ENCODE measurements around the gene RRP9. TPM values are rescaled to one million over a fixed set of nuclear protein-coding genes. Genes with fewer than 3 reads are reported as not detected.

The RRP9 gene
- total RNA-seq, 1 donor from 2014 or later = 9.7 TPM

DNA sequence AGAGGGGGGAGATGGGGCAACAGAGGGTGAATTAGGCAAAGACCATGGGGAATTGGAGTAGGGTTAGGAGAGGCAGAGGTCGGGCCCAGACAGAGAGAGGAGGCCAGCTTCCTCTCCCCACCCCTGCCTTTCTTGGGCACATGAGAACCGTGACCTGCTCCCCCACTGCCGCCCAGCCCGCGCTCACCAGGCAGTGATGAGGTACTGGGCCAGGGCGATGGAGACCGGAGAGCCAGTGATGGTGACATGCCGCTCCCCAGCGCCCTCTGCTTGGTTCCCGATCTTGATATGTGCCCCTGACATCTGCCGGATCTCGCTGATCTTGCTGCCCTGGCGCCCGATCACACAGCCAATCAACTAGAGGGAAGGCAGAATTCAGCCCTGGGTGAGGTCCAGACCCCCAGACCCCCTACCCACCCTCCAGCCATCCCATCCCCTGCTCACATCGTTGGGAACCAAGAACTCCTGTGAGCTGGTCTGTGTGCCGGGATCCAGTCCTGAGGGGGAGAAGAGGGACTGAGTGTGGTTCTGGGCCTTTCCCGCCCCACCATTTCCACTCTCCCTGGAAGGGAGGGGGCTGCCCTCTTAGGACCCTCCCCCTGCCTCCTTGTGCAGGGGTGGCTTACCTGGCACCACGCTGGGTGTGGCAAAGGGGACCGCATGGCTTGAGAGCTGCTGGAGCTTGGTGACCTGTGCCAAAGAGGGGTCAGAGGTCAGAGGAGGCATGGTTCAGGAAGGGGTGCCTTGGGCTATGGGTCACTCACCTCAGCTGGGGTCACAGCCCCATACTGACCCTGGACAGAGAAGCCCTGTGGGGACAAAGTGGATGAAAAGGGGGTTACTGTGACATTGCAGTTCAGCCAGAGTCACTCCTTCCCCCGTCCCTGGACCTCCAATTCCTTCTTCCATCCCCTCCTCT lies 17.2 kb upstream of the RRP9 start:
- no peak for DNase-seq (ENCODE audit: low spot score)
- intact Hi-C loops (cut with DNase I) = no loop called here

DNA sequence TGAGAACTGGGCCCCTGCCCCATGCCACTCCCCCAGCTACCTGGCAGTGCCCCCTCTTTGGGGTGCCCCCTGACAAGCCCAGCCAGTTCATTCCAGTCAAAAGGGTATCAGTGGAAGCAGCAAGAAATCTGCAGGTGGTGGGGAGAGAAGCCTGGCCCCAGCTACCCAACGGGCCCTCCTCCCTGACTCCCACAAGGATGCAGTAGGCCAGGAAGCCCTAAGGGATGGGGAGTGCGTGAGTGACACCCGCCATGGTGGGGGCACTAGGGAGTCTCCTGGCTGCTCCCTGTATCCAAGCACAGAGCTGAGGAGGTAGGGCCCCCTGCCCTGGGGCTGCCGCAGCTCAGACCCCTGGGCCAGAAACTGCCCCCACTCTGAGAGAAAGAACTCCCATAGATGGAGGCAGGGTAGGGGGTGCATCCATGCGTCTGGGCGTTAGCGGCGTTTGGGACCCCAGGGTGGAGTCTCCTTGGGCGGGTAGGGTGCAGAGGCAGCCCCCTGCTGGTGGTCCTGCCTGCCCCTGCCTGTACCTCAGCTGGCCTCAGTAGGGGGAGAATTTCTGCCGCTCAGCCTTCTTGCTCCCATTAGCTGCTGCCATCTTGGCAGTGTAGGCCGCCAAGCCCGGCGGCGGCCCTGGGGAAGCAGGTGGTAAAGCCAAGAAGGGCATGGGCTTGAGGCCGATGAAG lies 16.0 kb upstream of the RRP9 start:
- no peak for DNase-seq (ENCODE audit: low spot score)
- intact Hi-C loops (cut with DNase I) = no loop called here

DNA sequence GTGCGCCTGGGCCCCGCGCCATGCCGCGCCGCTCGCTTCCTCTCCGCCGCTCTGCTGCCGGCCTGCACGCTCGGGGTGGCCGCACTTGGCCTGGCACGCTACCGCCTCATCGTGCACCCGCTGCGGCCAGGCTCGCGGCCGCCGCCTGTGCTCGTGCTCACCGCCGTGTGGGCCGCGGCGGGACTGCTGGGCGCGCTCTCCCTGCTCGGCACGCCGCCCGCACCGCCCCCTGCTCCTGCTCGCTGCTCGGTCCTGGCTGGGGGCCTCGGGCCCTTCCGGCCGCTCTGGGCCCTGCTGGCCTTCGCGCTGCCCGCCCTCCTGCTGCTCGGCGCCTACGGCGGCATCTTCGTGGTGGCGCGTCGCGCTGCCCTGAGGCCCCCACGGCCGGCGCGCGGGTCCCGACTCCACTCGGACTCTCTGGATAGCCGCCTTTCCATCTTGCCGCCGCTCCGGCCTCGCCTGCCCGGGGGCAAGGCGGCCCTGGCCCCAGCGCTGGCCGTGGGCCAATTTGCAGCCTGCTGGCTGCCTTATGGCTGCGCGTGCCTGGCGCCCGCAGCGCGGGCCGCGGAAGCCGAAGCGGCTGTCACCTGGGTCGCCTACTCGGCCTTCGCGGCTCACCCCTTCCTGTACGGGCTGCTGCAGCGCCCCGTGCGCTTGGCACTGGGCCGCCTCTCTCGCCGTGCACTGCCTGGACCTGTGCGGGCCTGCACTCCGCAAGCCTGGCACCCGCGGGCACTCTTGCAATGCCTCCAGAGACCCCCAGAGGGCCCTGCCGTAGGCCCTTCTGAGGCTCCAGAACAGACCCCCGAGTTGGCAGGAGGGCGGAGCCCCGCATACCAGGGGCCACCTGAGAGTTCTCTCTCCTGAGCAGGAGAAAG lies 14.4 kb upstream of the RRP9 start:
- DNase-seq (ENCODE audit: low spot score) = no peak
- intact Hi-C loops (cut with DNase I) = no loop called here

DNA sequence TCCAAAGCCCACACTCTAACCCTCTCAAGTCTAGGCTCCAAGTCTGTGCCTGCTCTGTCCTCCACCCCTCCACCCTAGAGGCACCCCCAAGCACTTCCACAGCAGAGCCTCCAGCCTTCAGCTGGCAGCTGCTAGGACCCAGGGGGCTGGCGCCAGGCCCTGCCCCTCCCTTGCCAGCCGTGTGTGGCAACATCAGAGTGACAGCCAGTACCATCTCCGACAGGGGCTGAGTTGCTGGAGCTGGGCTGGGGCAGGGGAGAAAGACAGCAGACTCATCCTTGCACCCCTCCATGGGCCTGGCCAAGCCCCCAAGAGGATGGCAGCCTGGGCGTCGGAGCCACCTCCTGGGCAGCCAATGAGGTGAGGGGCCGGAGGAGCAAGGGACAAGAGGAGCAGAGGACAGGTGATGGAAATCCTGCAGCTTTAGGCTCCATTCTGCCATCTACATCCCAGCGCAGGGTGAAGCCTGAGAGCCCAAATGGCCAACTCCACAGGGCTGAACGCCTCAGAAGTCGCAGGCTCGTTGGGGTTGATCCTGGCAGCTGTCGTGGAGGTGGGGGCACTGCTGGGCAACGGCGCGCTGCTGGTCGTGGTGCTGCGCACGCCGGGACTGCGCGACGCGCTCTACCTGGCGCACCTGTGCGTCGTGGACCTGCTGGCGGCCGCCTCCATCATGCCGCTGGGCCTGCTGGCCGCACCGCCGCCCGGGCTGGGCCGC lies 13.6 kb upstream of the RRP9 start, which contains the start of gene GPR62:
Gene GPR62 (plus strand): TSS at position 207 of the 718 bp plus-strand sequence. CDS start 272 bp downstream, at position 479.
- no peak for DNase-seq (ENCODE audit: low spot score)
- intact Hi-C loops (cut with DNase I) = no loop called here

GRCh38 chr3:51954713-51955112 lies 13.0 kb upstream of the RRP9 start:
- intact Hi-C loops (cut with DNase I) = no loop called here
- DNase-seq (ENCODE audit: low spot score) = no peak

DNA sequence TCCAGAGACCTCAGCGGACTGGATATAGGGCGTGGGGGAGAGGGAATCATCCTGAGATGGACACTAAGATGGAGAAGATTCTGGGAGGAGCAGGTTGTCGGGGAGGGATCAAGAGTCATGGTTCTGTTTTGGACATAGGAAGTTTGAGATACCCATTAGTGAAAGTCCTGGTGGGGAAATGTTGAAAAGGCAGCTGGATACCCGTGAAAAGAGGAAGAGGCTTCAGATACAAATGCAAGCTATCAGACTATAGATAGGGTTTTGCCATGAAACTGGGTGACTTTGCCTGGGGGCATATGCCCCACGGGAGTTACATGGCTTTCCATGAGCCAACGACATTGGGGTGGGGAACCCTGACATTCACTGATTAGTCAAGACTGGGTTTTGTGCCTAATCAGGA lies 12.4 kb upstream of the RRP9 start:
- no peak for DNase-seq (ENCODE audit: low spot score)
- intact Hi-C loops (cut with DNase I) = no loop called here

DNA sequence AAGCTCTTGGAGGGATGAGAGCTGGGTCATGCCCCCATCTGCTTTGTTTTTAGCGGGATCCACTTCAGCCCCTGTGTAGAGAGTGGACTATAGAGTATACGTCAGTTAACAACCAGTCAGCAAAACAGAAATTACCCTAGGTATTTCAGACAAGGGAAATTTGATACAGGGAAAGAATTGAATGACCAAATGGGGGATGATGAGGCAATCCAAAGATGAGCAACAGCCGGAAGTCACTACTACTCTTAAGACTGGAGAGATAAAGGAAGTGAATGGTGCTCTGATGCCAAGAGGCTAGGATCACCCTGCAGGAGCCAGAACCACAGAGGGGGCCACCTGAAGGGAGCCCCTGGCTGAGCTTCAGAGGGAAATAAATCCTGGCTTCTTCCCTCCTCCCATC lies 11.7 kb upstream of the RRP9 start:
- no peak for DNase-seq (ENCODE audit: low spot score)
- intact Hi-C loops (cut with DNase I) = no loop called here

GRCh38 chr3:51950899-51951298 lies 9.2 kb upstream of the RRP9 start:
- DNase-seq (ENCODE audit: low spot score) = no peak
- intact Hi-C loops (cut with DNase I) = no loop called here

GRCh38 chr3:51949121-51949520 lies 7.4 kb upstream of the RRP9 start:
- intact Hi-C loops (cut with DNase I) = no loop called here
- no peak for DNase-seq (ENCODE audit: low spot score)

DNA sequence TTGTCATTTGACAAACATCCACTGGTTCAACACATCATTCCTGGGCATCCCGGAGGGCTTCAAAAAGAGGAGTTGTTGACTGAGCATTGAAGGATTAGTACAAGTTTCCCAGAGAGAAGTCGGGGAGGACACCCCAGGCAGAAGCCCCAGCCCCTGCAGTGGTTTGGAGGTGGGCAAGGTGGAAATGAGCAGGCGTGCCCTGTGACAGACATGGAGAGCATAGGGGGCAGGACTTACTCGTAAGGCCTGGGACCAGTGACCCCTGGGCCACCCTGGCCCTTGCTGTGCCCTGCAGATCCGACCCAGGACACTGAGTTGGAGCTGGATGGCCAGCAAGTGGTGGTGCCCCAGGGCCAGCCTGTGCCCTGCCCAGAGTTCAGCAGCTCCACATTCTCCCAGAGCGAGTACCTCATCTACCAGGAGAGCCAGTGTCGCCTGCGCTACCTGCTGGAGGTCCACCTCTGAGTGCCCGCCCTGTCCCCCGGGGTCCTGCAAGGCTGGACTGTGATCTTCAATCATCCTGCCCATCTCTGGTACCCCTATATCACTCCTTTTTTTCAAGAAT lies 6.4 kb upstream of the RRP9 start:
- DNase-seq (ENCODE audit: low spot score) = no peak
- intact Hi-C loops (cut with DNase I) = no loop called here

GRCh38 chr3:51947215-51947900 lies 5.7 kb upstream of the RRP9 start:
- intact Hi-C loops (cut with DNase I) = no loop called here
- DNase-seq (ENCODE audit: low spot score) = peak; percentile 33

DNA sequence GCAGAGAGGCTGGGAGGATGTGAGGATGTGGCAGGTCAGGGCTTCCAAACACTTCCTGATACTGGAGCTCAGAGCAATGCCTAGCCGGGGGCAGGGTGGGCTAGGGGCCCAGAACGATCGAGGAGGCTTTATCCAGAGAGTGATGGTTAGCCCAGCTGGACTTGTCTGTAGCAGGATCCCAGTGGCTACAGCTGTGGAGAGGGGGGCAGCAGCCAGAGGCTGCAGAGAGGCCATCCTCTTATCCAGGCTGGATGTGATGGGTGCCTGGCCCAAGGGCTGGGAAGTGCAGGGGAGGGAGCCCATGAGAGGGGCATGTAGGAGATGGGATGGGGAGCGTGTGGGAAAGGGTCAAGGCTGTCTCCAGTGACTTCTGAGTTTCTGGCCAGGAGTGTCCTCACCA lies 5.1 kb upstream of the RRP9 start:
- intact Hi-C loops (cut with DNase I) = no loop called here
- DNase-seq (ENCODE audit: low spot score) = peak; percentile 54

DNA sequence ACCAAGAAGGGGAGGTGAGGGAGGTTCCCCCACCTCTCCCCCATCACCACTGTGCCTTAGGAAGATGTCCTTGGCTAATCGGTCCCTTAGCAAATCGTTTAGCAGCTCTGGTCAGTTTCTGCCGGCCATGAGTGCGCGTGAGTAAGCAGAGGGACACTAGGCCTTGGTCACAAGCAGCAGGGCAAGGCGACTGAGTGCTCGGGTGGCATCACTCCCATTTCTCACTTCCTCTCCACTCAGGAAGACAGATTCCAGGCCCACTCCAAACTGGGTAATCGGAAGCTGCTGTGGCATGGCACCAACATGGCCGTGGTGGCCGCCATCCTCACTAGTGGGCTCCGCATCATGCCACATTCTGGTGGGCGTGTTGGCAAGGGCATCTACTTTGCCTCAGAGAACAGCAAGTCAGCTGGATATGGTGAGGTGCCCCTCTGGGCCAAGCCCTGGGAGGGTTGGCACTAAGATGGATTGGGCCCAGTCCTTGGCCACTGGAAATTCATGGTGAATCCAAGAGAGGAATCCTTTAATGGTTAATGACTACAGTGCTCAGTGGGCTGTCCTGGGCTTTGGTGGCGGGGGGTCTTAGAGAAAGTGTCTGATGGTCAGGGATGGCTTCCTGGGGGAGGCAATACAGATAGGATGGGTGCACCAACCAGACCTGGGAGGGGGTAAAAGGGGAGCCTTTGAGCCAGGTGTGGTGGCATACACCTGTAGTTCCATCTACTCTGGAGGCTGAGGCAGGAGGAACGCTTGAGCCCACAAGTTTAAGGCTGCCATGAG lies 4.4 kb upstream of the RRP9 start:
- DNase-seq (ENCODE audit: low spot score) = peak; percentile 69
- intact Hi-C loops (cut with DNase I) = no loop called here

DNA sequence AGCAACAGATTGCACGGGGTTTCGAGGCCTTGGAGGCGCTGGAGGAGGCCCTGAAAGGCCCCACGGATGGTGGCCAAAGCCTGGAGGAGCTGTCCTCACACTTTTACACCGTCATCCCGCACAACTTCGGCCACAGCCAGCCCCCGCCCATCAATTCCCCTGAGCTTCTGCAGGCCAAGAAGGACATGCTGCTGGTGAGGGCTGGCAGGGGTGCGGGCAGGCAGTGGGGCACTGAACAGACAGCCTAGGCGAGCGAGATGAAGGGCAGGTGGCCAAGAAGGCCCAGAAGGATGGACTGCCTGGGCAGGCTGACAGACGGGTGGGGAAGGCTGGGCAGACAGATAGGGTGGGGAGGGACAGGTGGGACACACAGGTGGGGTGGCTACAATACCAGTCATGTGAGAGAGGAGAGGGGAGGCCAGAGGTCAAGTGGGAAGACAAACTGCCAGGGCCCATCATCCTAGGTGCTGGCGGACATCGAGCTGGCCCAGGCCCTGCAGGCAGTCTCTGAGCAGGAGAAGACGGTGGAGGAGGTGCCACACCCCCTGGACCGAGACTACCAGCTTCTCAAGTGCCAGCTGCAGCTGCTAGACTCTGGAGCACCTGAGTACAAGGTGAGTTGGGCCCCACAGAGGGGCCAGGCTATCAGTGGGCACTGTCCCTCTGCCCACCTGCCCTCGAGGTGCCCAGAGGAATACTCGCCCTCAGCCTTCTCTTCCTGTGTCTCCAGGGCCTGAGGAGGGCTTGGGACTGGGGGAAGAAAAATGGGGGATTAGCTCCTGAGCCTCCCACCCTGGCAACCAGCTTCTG lies 3.5 kb upstream of the RRP9 start:
- DNase-seq (ENCODE audit: low spot score) = peak; percentile 74
- intact Hi-C loops (cut with DNase I) = no loop called here

DNA sequence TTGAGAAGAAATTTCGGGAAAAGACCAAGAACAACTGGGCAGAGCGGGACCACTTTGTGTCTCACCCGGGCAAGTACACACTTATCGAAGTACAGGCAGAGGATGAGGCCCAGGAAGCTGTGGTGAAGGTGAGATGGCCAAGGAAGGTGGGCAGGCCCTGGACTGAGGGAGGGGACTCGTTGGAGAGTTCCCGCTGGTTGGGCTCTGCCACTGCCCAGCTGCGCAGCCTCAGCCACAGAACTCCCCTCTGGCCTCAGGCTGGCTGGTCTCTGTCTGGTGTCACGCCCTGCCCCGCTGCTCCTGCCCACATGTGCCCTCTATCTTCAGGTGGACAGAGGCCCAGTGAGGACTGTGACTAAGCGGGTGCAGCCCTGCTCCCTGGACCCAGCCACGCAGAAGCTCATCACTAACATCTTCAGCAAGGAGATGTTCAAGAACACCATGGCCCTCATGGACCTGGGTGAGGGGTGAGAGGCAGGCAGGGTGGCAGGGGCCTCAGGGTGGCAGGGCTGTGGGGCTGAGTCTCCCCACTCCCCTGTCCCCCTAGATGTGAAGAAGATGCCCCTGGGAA lies 2.8 kb upstream of the RRP9 start:
- intact Hi-C loops (cut with DNase I) = loop anchor here (5.0 kb wide), 2 partner anchors 108 to 198 kb away; no protein-coding TSS in a partner anchor
- peak; percentile 71 for DNase-seq (ENCODE audit: low spot score)
